ENCODE measurements around the gene MISP.
A peak's percentile ranks its signal among the peaks of the same experiment; 100 is the strongest.

The MISP gene

DNA sequence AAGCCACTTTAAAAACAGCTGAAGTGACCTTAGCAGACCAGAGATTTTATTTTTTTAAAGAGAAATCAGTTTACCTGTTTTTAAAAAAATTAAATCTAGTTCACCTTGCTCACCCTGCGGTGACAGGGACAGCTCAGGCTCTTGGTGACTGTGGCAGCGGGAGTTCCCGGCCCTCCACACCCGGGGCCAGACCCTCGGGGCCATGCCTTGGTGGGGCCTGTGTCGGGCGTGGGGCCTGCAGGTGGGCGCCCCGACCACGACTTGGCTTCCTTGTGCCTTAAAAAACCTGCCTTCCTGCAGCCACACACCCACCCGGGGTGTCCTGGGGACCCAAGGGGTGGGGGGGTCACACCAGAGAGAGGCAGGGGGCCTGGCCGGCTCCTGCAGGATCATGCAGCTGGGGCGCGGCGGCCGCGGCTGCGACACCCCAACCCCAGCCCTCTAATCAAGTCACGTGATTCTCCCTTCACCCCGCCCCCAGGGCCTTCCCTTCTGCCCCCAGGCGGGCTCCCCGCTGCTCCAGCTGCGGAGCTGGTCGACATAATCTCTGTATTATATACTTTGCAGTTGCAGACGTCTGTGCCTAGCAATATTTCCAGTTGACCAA lies 60.1 kb downstream of the MISP start:
- Histone ChIP-seq H3K36me3 (ENCODE audit: control insufficient read depth in 1 of 2, insufficient read depth in 2 of 2, low read length in 2 of 2) (peaks cover 89 to 98% of the 10 kb centered on the region in 2 experiments), H3K9me3 (ENCODE audit: insufficient read depth, low read depth, low read length) (peaks cover 10% of the 10 kb centered on the region), H3K4ac (ENCODE audit: low read depth, low read length) (no peak overlapping the region), H3K4me2 (ENCODE audit: low read length) (no peak overlapping the region), H2BK5ac (ENCODE audit: low read depth, low read length, poor library complexity) (no peak overlapping the region), H2BK120ac (ENCODE audit: insufficient read depth, low read length, poor library complexity) (no peak overlapping the region), H4K91ac (ENCODE audit: low read depth, low read length) (no peak overlapping the region), H3K23ac (ENCODE audit: low read length) (no peak overlapping the region), H3K18ac (ENCODE audit: low read length) (no peak overlapping the region), H3K27me3 (ENCODE audit: insufficient read depth, low read length) (no peaks in the 10 kb centered on the region), H3K14ac (ENCODE audit: low read length) (no peak overlapping the region), H3K9ac (ENCODE audit: low read length) (no peak overlapping the region), H3K79me2 (ENCODE audit: control insufficient read depth, insufficient read depth, low read length, poor library complexity) (no peaks in the 10 kb centered on the region), H3K79me1 (ENCODE audit: low read length) (no peaks in the 10 kb centered on the region), H4K8ac (ENCODE audit: low read depth, low read length) (no peak overlapping the region), H2BK12ac (ENCODE audit: low read length) (no peak overlapping the region), H2AK5ac (ENCODE audit: low read length) (no peak overlapping the region), H3K4me3 (ENCODE audit: low read depth, low read length) (no peak overlapping the region), H4K12ac (ENCODE audit: low read depth, low read length) (no peak overlapping the region), H2AFZ (ENCODE audit: insufficient read depth, low read length, poor library complexity) (no peak overlapping the region), H3K27ac (ENCODE audit: low read depth, low read length) (no peak overlapping the region), H3K4me1 (ENCODE audit: control insufficient read depth in 1 of 2, insufficient read depth in 2 of 2, low read length in 2 of 2) (no peaks in the 10 kb centered on the region)
- peak in 1 of 2 donors; percentile 9 for DNase-seq
- no CpG with 5 or more reads among the region's 25 CpGs for WGBS (ENCODE audit: extremely low coverage, insufficient coverage, insufficient read length)

DNA sequence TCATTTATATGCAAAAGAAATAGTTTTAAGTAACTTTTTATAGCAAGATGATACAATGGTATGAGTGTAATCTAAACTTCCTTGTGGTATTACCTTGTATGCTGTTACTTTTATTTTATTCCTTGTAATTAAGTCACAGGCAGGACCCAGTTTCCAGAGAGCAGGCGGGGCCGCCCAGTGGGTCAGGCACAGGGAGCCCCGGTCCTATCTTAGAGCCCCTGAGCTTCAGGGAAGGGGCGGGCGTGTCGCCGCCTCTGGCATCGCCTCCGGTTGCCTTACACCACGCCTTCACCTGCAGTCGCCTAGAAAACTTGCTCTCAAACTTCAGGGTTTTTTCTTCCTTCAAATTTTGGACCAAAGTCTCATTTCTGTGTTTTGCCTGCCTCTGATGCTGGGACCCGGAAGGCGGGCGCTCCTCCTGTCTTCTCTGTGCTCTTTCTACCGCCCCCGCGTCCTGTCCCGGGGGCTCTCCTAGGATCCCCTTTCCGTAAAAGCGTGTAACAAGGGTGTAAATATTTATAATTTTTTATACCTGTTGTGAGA lies 60.7 kb downstream of the MISP start:
- Histone ChIP-seq H3K4ac (ENCODE audit: low read depth, low read length) (no peak overlapping the region), H3K36me3 (ENCODE audit: control insufficient read depth in 1 of 2, insufficient read depth in 2 of 2, low read length in 2 of 2) (peaks cover 83 to 98% of the 10 kb centered on the region in 2 experiments), H3K79me2 (ENCODE audit: control insufficient read depth, insufficient read depth, low read length, poor library complexity) (no peaks in the 10 kb centered on the region), H4K12ac (ENCODE audit: low read depth, low read length) (no peak overlapping the region), H4K91ac (ENCODE audit: low read depth, low read length) (no peak overlapping the region), H2AK5ac (ENCODE audit: low read length) (no peak overlapping the region), H3K14ac (ENCODE audit: low read length) (no peak overlapping the region), H3K9me3 (ENCODE audit: insufficient read depth, low read depth, low read length) (peaks cover 10% of the 10 kb centered on the region), H4K8ac (ENCODE audit: low read depth, low read length) (no peak overlapping the region), H3K27me3 (ENCODE audit: insufficient read depth, low read length) (no peaks in the 10 kb centered on the region), H3K27ac (ENCODE audit: low read depth, low read length) (no peak overlapping the region), H3K79me1 (ENCODE audit: low read length) (no peaks in the 10 kb centered on the region), H3K23ac (ENCODE audit: low read length) (no peak overlapping the region), H2BK5ac (ENCODE audit: low read depth, low read length, poor library complexity) (no peak overlapping the region), H3K4me3 (ENCODE audit: low read depth, low read length) (no peak overlapping the region), H2AFZ (ENCODE audit: insufficient read depth, low read length, poor library complexity) (no peak overlapping the region), H3K9ac (ENCODE audit: low read length) (no peak overlapping the region), H2BK12ac (ENCODE audit: low read length) (no peak overlapping the region), H3K18ac (ENCODE audit: low read length) (no peak overlapping the region), H2BK120ac (ENCODE audit: insufficient read depth, low read length, poor library complexity) (no peak overlapping the region), H3K4me1 (ENCODE audit: control insufficient read depth in 1 of 2, insufficient read depth in 2 of 2, low read length in 2 of 2) (no peaks in the 10 kb centered on the region), H3K4me2 (ENCODE audit: low read length) (no peak overlapping the region)
- no CpG with 5 or more reads among the region's 20 CpGs for WGBS (ENCODE audit: extremely low coverage, insufficient coverage, insufficient read length)
- peak in 1 of 2 donors; percentile 10 for DNase-seq

DNA sequence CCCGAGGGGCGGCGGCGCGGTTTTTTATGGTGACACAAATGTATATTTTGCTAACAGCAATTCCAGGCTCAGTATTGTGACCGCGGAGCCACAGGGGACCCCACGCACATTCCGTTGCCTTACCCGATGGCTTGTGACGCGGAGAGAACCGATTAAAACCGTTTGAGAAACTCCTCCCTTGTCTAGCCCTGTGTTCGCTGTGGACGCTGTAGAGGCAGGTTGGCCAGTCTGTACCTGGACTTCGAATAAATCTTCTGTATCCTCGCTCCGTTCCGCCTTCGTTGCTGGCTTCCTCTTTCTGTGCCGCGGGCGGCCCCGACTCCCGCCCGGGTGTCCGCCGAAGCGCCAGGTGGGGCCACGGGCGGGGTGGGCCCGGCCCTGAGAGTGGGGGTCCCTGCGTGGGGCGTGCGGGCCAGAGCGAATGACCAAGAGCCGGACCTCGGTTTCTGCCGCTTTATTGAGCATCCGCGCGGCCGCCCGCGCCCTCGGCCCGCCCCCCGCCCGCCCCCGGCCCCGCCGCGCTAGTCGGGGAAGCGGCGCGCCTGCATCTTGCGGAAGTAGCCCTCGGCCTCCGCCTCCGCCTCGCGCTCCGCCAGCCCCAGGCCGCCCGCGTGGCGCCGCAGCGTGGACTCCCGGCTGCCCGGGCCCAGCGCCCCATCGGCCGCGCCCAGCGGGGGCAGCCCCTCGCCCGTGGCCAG lies 61.3 kb downstream of the MISP start:
- Histone ChIP-seq H3K79me2 (ENCODE audit: control insufficient read depth, insufficient read depth, low read length, poor library complexity) (no peaks in the 10 kb centered on the region), H3K79me1 (ENCODE audit: low read length) (no peaks in the 10 kb centered on the region), H3K9me3 (ENCODE audit: insufficient read depth, low read depth, low read length) (peaks cover 10% of the 10 kb centered on the region), H3K27ac (ENCODE audit: low read depth, low read length) (no peak overlapping the region), H2AK5ac (ENCODE audit: low read length) (no peak overlapping the region), H3K36me3 (ENCODE audit: control insufficient read depth in 1 of 2, insufficient read depth in 2 of 2, low read length in 2 of 2) (peaks cover 77 to 93% of the 10 kb centered on the region in 2 experiments), H3K4me2 (ENCODE audit: low read length) (no peak overlapping the region), H4K8ac (ENCODE audit: low read depth, low read length) (no peak overlapping the region), H3K27me3 (ENCODE audit: insufficient read depth, low read length) (no peaks in the 10 kb centered on the region), H3K23ac (ENCODE audit: low read length) (no peak overlapping the region), H4K12ac (ENCODE audit: low read depth, low read length) (no peak overlapping the region), H3K18ac (ENCODE audit: low read length) (no peak overlapping the region), H2BK12ac (ENCODE audit: low read length) (no peak overlapping the region), H3K9ac (ENCODE audit: low read length) (no peak overlapping the region), H3K4ac (ENCODE audit: low read depth, low read length) (no peak overlapping the region), H2BK5ac (ENCODE audit: low read depth, low read length, poor library complexity) (no peak overlapping the region), H3K14ac (ENCODE audit: low read length) (no peak overlapping the region), H2BK120ac (ENCODE audit: insufficient read depth, low read length, poor library complexity) (no peak overlapping the region), H2AFZ (ENCODE audit: insufficient read depth, low read length, poor library complexity) (no peak overlapping the region), H4K91ac (ENCODE audit: low read depth, low read length) (no peak overlapping the region), H3K4me3 (ENCODE audit: low read depth, low read length) (no peak overlapping the region), H3K4me1 (ENCODE audit: control insufficient read depth in 1 of 2, insufficient read depth in 2 of 2, low read length in 2 of 2) (no peaks in the 10 kb centered on the region)
- no CpG with 5 or more reads among the region's 80 CpGs for WGBS (ENCODE audit: extremely low coverage, insufficient coverage, insufficient read length)
- DNase-seq = peak in 1 of 2 donors; percentile 42

- Histone ChIP-seq H2BK120ac (ENCODE audit: insufficient read depth, low read length, poor library complexity) (no peak overlapping the region), H3K18ac (ENCODE audit: low read length) (no peak overlapping the region), H2BK5ac (ENCODE audit: low read depth, low read length, poor library complexity) (no peak overlapping the region), H3K79me2 (ENCODE audit: control insufficient read depth, insufficient read depth, low read length, poor library complexity) (no peaks in the 10 kb centered on the region), H2AFZ (ENCODE audit: insufficient read depth, low read length, poor library complexity) (no peak overlapping the region), H3K4ac (ENCODE audit: low read depth, low read length) (no peak overlapping the region), H2BK12ac (ENCODE audit: low read length) (no peak overlapping the region), H3K27ac (ENCODE audit: low read depth, low read length) (no peak overlapping the region), H2AK5ac (ENCODE audit: low read length) (no peak overlapping the region), H3K79me1 (ENCODE audit: low read length) (no peaks in the 10 kb centered on the region), H3K4me1 (ENCODE audit: control insufficient read depth in 1 of 2, insufficient read depth in 2 of 2, low read length in 2 of 2) (no peaks in the 10 kb centered on the region), H3K9me3 (ENCODE audit: insufficient read depth, low read depth, low read length) (peaks cover 10% of the 10 kb centered on the region), H4K8ac (ENCODE audit: low read depth, low read length) (no peak overlapping the region), H3K23ac (ENCODE audit: low read length) (no peak overlapping the region), H4K91ac (ENCODE audit: low read depth, low read length) (no peak overlapping the region), H3K4me3 (ENCODE audit: low read depth, low read length) (no peak overlapping the region), H3K27me3 (ENCODE audit: insufficient read depth, low read length) (no peaks in the 10 kb centered on the region), H3K36me3 (ENCODE audit: control insufficient read depth in 1 of 2, insufficient read depth in 2 of 2, low read length in 2 of 2) (peaks cover 72 to 87% of the 10 kb centered on the region in 2 experiments), H4K12ac (ENCODE audit: low read depth, low read length) (no peak overlapping the region), H3K14ac (ENCODE audit: low read length) (no peak overlapping the region), H3K4me2 (ENCODE audit: low read length) (no peak overlapping the region), H3K9ac (ENCODE audit: low read length) (no peak overlapping the region)
- DNase-seq = peak in 1 of 2 donors; percentile 52
- WGBS (ENCODE audit: extremely low coverage, insufficient coverage, insufficient read length) = no CpG with 5 or more reads among the region's 72 CpGs
Measured at GRCh38 chr19:812747-813218, 61.9 kb downstream of the MISP start.

Data from trophoblast cell (in vitro differentiated cells and primary cell).